HepG2 (cell line): ENCODE measurements around the gene POLR2H. TPM values are rescaled to one million over a fixed set of nuclear protein-coding genes. Genes with fewer than 3 reads are reported as not detected.

Experiments used
- ATAC-seq: fragments of 200-7000 bp; cut with Tn5 transposase; 3 replicates; pipeline ENCODE4 v1.9.1; 2020; ENCODE audit warnings: mild to moderate bottlenecking, moderate library complexity
- BruUV-seq: library from RNA; stranded (reverse); fragments of 400-500 nt; replicated peaks from 2 replicates; lab custom pipeline; 2021; lab: Mats Ljungman, UMichigan
- CTCF ChIA-PET: fragments of 300-600 bp; formaldehyde crosslinking; extraction: SDS; loops from one replicate; lab custom pipeline; 2021; ENCODE audit warnings: low total read pairs, inconsistent platforms, low intra/inter-chr PET ratio; lab: Yijun Ruan, JAX
- POLR2A ChIA-PET: fragments of 350-600 bp; sonication (Branson Sonifier 250); formaldehyde crosslinking; loops from one replicate; lab custom pipeline; 2020; ENCODE audit warnings: antibody characterized with exemption, inconsistent platforms; lab: Yijun Ruan, JAX
- DNase-seq: peaks from one replicate; pipeline ENCODE4 v3.0.0-alpha.2; 2015; ENCODE audit warnings: low spot score
- FAIRE-seq: peaks from 3 replicates; lab custom pipeline; 2011; peaks lifted over from hg19 to GRCh38; lab: Jason Lieb, UNC
- H2AFZ ChIP-seq: one replicate; pipeline ENCODE4 v1.6.1; 2011; ENCODE audit warnings: low read length, inconsistent platforms
- H3K27ac ChIP-seq: fragments of 300-600 bp; 3 replicates; pipeline ENCODE4 v1.8.0; 2011; ENCODE audit warnings: mixed run types, mild to moderate bottlenecking, mixed read lengths, low read length, inconsistent platforms; ENCODE audit not compliant: insufficient read depth; ENCODE audit errors: extremely low read length
- H3K27me3 ChIP-seq, 2 experiments: fragments of 200-600 bp in 1 of 2; 2 replicates in 1 of 2; 3 replicates in 1 of 2; pipeline versions ENCODE4 v1.6.0 to v1.8.0; 2011; ENCODE audit warnings: low read length in 2 of 2, mild to moderate bottlenecking in 2 of 2, moderate library complexity in 2 of 2, inconsistent platforms in 1 of 2; ENCODE audit not compliant: insufficient read depth in 2 of 2, control insufficient read depth in 1 of 2
- H3K36me3 ChIP-seq, 2 experiments: fragments of 200-600 bp in 1 of 2; replicated peaks in 1 of 2; 2 replicates in 1 of 2; 3 replicates in 1 of 2; pipeline versions ENCODE4 v1.5.1 to v1.8.0; 2011; ENCODE audit warnings: low read length in 2 of 2, inconsistent platforms in 1 of 2; ENCODE audit not compliant: insufficient read depth in 2 of 2, control insufficient read depth in 1 of 2
- H3K4me1 ChIP-seq: 2 replicates; pipeline ENCODE4 v1.5.1; 2012; ENCODE audit warnings: low read length, inconsistent platforms; ENCODE audit not compliant: insufficient read depth
- H3K4me2 ChIP-seq: 2 replicates; pipeline ENCODE4 v1.6.0; 2011; ENCODE audit warnings: low read depth, low read length, inconsistent platforms
- H3K4me3 ChIP-seq, 3 experiments: fragments of 200-600 bp in 1 of 3; sonication (generic), shearing (Covaris generic) in 1 of 3; replicated peaks in 1 of 3; 2 replicates each; pipeline ENCODE4 v1.5.1; 2011 to 2016; ENCODE audit warnings: low read length in 3 of 3, inconsistent platforms in 2 of 3, low read depth in 2 of 3, mild to moderate bottlenecking in 2 of 3, control low read depth in 1 of 3, mixed read lengths in 1 of 3; ENCODE audit not compliant: insufficient read depth in 1 of 3
- H3K79me2 ChIP-seq: one replicate; pipeline ENCODE4 v1.6.1; 2011; ENCODE audit warnings: low read length, inconsistent platforms; ENCODE audit not compliant: insufficient read depth
- H3K9ac ChIP-seq: 2 replicates; pipeline ENCODE4 v1.6.0; 2011; ENCODE audit warnings: mild to moderate bottlenecking, low read depth, low read length, inconsistent platforms; ENCODE audit not compliant: insufficient read depth
- H3K9me3 ChIP-seq: 2 replicates; pipeline ENCODE4 v1.5.1; 2012; ENCODE audit warnings: mild to moderate bottlenecking, low read length
- H4K20me1 ChIP-seq: 2 replicates; pipeline ENCODE4 v1.6.0; 2011; ENCODE audit warnings: inconsistent platforms, mild to moderate bottlenecking, low read length, moderate library complexity; ENCODE audit not compliant: insufficient read depth
- DMTF1 ChIP-seq: sonication (generic); formaldehyde crosslinking; IDR thresholded peaks from 2 replicates; pipeline ENCODE4 v1.4.0; 2020; ENCODE audit warnings: mild to moderate bottlenecking, missing genetic modification reagents
- KLF16 ChIP-seq, 2 experiments: sonication (generic) in 1 of 2; formaldehyde crosslinking in 1 of 2; IDR thresholded peaks; 2 replicates each; pipeline versions ENCODE4 v1.6.1 to v1.8.0; 2016 to 2023; ENCODE audit warnings: missing genetic modification reagents in 2 of 2, missing compliant biosample characterization in 1 of 2
- MXD4 ChIP-seq: IDR thresholded peaks from 2 replicates; pipeline ENCODE4 v1.6.1; 2016; ENCODE audit warnings: mild to moderate bottlenecking, missing biosample characterization, missing genetic modification reagents
- PATZ1 ChIP-seq: sonication (generic); formaldehyde crosslinking; IDR thresholded peaks from 2 replicates; pipeline ENCODE4 v1.4.0; 2020; ENCODE audit warnings: missing genetic modification reagents
- ZFP91 ChIP-seq: sonication (generic); formaldehyde crosslinking; IDR thresholded peaks from 2 replicates; pipeline ENCODE4 v1.9.0; 2022; ENCODE audit warnings: missing genetic modification reagents, mild to moderate bottlenecking, borderline replicate concordance
- ZFX ChIP-seq: sonication (generic); formaldehyde crosslinking; IDR thresholded peaks from 2 replicates; pipeline ENCODE4 v1.4.0; 2020; ENCODE audit warnings: mild to moderate bottlenecking, low read depth, missing genetic modification reagents, moderate library complexity
- ZNF547 ChIP-seq: sonication (generic); formaldehyde crosslinking; IDR thresholded peaks from 2 replicates; pipeline ENCODE4 v1.5.1; 2020; ENCODE audit warnings: mild to moderate bottlenecking, missing genetic modification reagents
- ZNF740 ChIP-seq: sonication (generic); formaldehyde crosslinking; IDR thresholded peaks from 2 replicates; pipeline ENCODE4 v1.4.0; 2020; ENCODE audit warnings: missing genetic modification reagents
- WGBS: methylation state at CpG from one replicate; pipeline ENCODE4 v1.1.6; 2017; ENCODE audit warnings: low lambda C conversion rate; 5-methylcytosine and 5-hydroxymethylcytosine counted together
- in situ Hi-C: cut with HindIII; loops from 2 replicates; pipeline ENCODE4 v1.10.0; 2017; ENCODE audit warnings: low pct_unique_long_range_greater_than_20kb; ENCODE audit not compliant: extremely low pct_ligation_motif_present
- intact Hi-C: fragments of 100-400 bp; cut with micrococcal nuclease; formaldehyde crosslinking; loops from one replicate; pipeline ENCODE4 v1.10.0; 2022; ENCODE audit not compliant: unreplicated experiment
- polyA plus RNA-seq, 8 experiments: library from polyadenylated mRNA; depleted of rRNA in 3 of 8; stranded (reverse) in 7 of 8; unstranded in 1 of 8; fragments of >200 nt; fragmentation: Illumina TruSeq in 4 of 8; extraction: Trizol in 4 of 8; gene quantifications; 2 replicates each; pipeline versions ENCODE4 v1.2.1 to v1.2.3, GENCODE V29; 2011 to 2016; ENCODE audit warnings: low read depth in 4 of 8, missing spikeins in 1 of 8, mixed read lengths in 1 of 8; ENCODE audit not compliant: insufficient read depth in 1 of 8
- total RNA-seq, 5 experiments: library from RNA; depleted of rRNA; stranded (reverse); fragments of >200 nt; fragmentation: Illumina TruSeq; extraction: Trizol; gene quantifications; 2 replicates each; pipeline ENCODE4 v1.2.3, GENCODE V29; 2016; ENCODE audit warnings: low read depth in 1 of 5

The POLR2H gene
- total and polyA plus RNA-seq, 2 of the 13 experiments (the other 11 are each of a cell fraction or from before 2014, with no cell fraction given): 118 to 194 TPM

DNA sequence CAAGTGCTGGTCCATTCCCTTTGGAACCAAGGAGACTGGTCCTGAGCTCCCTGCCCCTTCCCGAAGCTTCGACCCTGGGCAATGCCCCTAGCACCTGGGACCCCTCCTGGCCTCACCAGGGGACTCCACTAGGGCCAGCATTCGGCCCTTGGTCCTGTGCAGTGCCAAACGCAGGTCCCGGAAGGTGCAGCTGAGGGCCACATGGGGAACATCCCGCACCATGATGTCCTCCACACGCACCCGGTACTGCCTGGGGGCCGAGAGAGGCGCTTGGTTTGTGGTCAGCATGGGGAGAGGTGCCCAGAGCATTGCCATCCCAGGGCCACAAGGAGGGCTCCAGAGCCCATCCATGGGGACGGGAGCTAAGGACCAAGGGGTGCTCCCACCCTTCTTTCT is 8.0 kb upstream of the POLR2H start:
- POLR2A ChIA-PET: interaction anchor here (1.3 kb wide), 1 partner anchor 9 kb away, joined by 5 read pairs; no protein-coding TSS in a partner anchor
- Histone ChIP-seq H2AFZ (no peak overlapping the region), H3K4me3 (no peak overlapping the region), H3K4me2 (no peak overlapping the region), H3K4me1 (peaks cover 23% of the 10 kb centered on the region)
- no peak for FAIRE-seq
- in situ Hi-C loops: loop anchor here (5.0 kb wide), 1 partner anchor 189 kb away; no protein-coding TSS in a partner anchor
- no TSS peak for BruUV-seq
- no peak for TF ChIP-seq KLF16 (CRISPR knock-in tag; IDR thresholded peaks at IDR 0.05)
- TF ChIP-seq ZNF547: no peak
- no peak for TF ChIP-seq DMTF1 (CRISPR knock-in tag)
- TF ChIP-seq, all 625 proteins: peak for 0
- Histone ChIP-seq H3K27me3 (no peaks in the 10 kb centered on the region), H4K20me1 (no peaks in the 10 kb centered on the region), H3K27ac (no peak overlapping the region), H3K36me3 (peaks cover 15 to 58% of the 10 kb centered on the region in 2 experiments; a peak in 4 of 5 replicates), H3K79me2 (no peaks in the 10 kb centered on the region), H3K9me3 (no peaks in the 10 kb centered on the region), H3K9ac (no peak overlapping the region)
- CTCF ChIA-PET: interaction anchor here (1.6 to 2.1 kb wide), 2 partner anchors 18 to 190 kb away, joined by 5 to 7 read pairs; no protein-coding TSS in a partner anchor
- no CpG with 5 or more reads among the region's 11 CpGs for WGBS
- ATAC-seq: no peak
- no peak for DNase-seq
- intact Hi-C loops: no loop called here

DNA sequence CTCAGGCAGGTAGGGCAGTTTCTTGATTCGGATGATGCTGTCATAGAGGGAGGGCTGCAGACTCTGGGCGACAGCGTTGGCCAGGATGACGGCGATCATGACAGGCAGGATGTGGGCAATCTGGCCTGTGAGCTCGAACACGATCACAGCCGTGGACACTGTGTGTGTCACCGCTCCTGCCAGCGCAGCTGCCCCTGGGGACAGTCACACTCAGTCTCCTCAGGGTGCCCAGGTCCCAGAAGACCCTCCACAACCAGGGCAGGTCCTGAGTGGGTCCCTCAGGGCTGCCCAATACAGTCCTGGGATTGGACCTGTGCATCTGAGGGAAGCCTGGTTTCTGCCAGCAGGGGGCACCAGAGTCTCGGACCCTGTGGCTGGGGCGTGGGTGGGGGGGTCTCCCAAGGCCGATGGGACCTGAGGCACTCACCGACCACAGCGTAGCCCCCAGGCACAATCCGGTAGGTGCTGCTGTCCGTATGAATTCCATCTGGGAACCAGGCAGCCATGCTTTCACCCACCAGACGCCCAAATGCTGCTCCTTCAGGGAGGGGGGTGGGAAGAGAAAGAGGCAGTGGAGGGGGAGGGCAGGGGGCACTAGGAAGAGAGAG is 7.3 kb upstream of the POLR2H start:
- ChIA-PET POLR2A (interaction anchor here (1.3 kb wide), 1 partner anchor 8 kb away, joined by 5 read pairs; no protein-coding TSS in a partner anchor), CTCF (interaction anchor here (1.6 to 2.1 kb wide), 2 partner anchors 18 to 190 kb away, joined by 5 to 7 read pairs; no protein-coding TSS in a partner anchor)
- no peaks in the 10 kb centered on the region for H3K79me2 ChIP-seq
- no peaks in the 10 kb centered on the region for H4K20me1 ChIP-seq
- H3K9me3 ChIP-seq: no peaks in the 10 kb centered on the region
- peak; percentile 80 for ATAC-seq
- in situ Hi-C loops (loop anchor here (5.0 kb wide), 1 partner anchor 188 kb away; no protein-coding TSS in a partner anchor), intact Hi-C loops (no loop called here)
- H3K27ac ChIP-seq: no peak overlapping the region
- peaks cover 15 to 59% of the 10 kb centered on the region in 2 experiments; a peak in 4 of 5 replicates for H3K36me3 ChIP-seq
- WGBS: 76% methylated on average over 13 of the region's 18 CpGs
- peak; percentile 18 for DNase-seq
- BruUV-seq: no TSS peak
- FAIRE-seq: peak; percentile 37
- H3K4me3 ChIP-seq: no peak overlapping the region
- no peak overlapping the region for H3K9ac ChIP-seq
- no peak overlapping the region for H3K4me2 ChIP-seq
- peaks cover 23% of the 10 kb centered on the region for H3K4me1 ChIP-seq
- no peaks in the 10 kb centered on the region for H3K27me3 ChIP-seq
- no peak overlapping the region for H2AFZ ChIP-seq
- peak; percentile 22; the same call in 1 of the 2 replicates for TF ChIP-seq ZFP91 (CRISPR knock-in tag)
- peak; percentile 95 for TF ChIP-seq ZNF740
- TF ChIP-seq PATZ1 (CRISPR knock-in tag): peak; percentile 82
- TF ChIP-seq ZFX (CRISPR knock-in tag): 0 out of 2 replicates have a peak, but pooled peaks have one; percentile 10
- no peak for TF ChIP-seq MXD4 (CRISPR knock-in tag)
